Neutrophil (primary cell): ENCODE measurements around the gene JMJD7.

Experiments used
- H3K27ac ChIP-seq: fragments of 200-600 bp; sonication (generic); 2 replicates; pipeline ENCODE4 v1.5.1; 2016; ENCODE audit warnings: mild to moderate bottlenecking, moderate library complexity
- H3K27me3 ChIP-seq: fragments of 200-600 bp; sonication (generic); 2 replicates; pipeline ENCODE4 v1.6.0; 2016; ENCODE audit warnings: mild to moderate bottlenecking
- H3K36me3 ChIP-seq: fragments of 200-600 bp; sonication (generic); 2 replicates; pipeline ENCODE4 v1.5.1; 2017
- H3K4me1 ChIP-seq, 2 experiments: fragments of 200-600 bp in 1 of 2; sonication (generic) in 1 of 2; 1 replicate in 1 of 2; 2 replicates in 1 of 2; pipeline versions ENCODE4 v1.5.1 to v1.6.1; 2013 to 2016; ENCODE audit warnings: low read depth in 1 of 2, low read length in 1 of 2, mild to moderate bottlenecking in 1 of 2, moderate library complexity in 1 of 2; ENCODE audit not compliant: control insufficient read depth in 1 of 2, insufficient read depth in 1 of 2
- H3K4me3 ChIP-seq, 2 experiments: fragments of 200-600 bp in 1 of 2; sonication (generic) in 1 of 2; 1 replicate in 1 of 2; 2 replicates in 1 of 2; pipeline ENCODE4 v1.5.1; 2013 to 2016; ENCODE audit warnings: low read depth in 1 of 2, low read length in 1 of 2, mild to moderate bottlenecking in 1 of 2, moderate library complexity in 1 of 2
- H3K9me3 ChIP-seq: fragments of 200-600 bp; sonication (generic); 2 replicates; pipeline ENCODE4 v1.5.1; 2016
- TF ChIP-seq, protein P1 (sequence below): fragments of 200-600 bp; sonication (generic); IDR thresholded peaks from 2 replicates; pipeline ENCODE4 v1.5.1; 2016; ENCODE audit warnings: antibody characterized with exemption

The JMJD7 gene

GRCh38 chr15:41851755-41852370 lies 24.0 kb downstream of the JMJD7 start:
- H3K27ac ChIP-seq: no peak overlapping the region
- no peak overlapping the region for H3K4me3 ChIP-seq
- TF ChIP-seq, protein P1, sequence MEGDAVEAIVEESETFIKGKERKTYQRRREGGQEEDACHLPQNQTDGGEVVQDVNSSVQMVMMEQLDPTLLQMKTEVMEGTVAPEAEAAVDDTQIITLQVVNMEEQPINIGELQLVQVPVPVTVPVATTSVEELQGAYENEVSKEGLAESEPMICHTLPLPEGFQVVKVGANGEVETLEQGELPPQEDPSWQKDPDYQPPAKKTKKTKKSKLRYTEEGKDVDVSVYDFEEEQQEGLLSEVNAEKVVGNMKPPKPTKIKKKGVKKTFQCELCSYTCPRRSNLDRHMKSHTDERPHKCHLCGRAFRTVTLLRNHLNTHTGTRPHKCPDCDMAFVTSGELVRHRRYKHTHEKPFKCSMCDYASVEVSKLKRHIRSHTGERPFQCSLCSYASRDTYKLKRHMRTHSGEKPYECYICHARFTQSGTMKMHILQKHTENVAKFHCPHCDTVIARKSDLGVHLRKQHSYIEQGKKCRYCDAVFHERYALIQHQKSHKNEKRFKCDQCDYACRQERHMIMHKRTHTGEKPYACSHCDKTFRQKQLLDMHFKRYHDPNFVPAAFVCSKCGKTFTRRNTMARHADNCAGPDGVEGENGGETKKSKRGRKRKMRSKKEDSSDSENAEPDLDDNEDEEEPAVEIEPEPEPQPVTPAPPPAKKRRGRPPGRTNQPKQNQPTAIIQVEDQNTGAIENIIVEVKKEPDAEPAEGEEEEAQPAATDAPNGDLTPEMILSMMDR: no peak
- peaks cover 26% of the 10 kb centered on the region for H3K36me3 ChIP-seq
- peaks cover 12% of the 10 kb centered on the region for H3K27me3 ChIP-seq
- H3K9me3 ChIP-seq: no peaks in the 10 kb centered on the region
- no peaks in the 10 kb centered on the region for H3K4me1 ChIP-seq

DNA sequence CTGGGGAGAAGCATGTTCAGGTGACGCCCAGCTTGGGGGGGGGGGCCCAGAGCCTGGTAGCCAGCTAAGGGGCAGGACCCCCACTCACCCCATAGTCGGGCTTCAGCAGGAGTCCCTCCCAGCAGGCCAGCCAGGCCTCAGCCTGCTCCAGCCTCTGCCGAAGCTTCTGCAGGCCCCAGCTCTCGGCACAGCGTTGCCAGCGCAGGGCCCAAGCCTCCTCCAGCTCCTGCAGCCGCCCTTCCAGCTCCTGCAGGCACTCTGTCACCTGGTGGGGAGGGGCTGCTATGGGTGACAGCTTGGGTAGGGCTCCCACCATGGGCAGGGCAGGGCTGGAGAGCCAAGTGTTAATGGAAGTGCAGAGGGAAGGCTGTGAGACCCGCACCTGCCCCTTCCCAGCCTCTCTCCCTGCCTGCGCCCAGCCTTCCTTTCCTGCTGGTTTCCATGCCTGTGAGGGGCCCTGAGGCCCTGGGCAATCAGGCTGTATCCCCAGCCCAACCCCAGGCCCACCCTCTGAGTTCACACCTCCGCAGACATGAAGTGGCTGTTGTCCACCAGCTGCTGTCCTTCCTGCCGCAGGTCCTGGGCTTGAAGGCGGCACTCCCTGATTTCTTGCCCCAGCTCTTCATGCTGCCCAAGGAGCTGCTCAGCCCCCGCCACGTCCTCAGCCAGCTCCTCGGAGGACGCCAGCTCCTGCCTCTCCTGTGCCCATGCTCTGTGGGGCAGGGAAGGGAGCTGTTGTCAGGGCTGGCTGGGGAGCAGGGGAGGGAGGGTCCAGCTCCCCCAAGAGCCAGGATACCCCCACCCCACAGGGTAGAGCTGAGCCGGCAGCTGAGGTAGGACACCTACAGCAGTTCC lies 25.1 kb downstream of the JMJD7 start:
- Histone ChIP-seq H3K27ac (no peak overlapping the region), H3K4me3 (no peak overlapping the region), H3K9me3 (no peaks in the 10 kb centered on the region), H3K4me1 (no peaks in the 10 kb centered on the region), H3K36me3 (peaks cover 15% of the 10 kb centered on the region), H3K27me3 (peaks cover 12% of the 10 kb centered on the region)
- TF ChIP-seq, protein P1: no peak

- no peaks in the 10 kb centered on the region for H3K4me1 ChIP-seq
- H3K4me3 ChIP-seq: no peak overlapping the region
- H3K27me3 ChIP-seq: peaks cover 12% of the 10 kb centered on the region
- H3K36me3 ChIP-seq: peaks cover 6% of the 10 kb centered on the region
- TF ChIP-seq, protein P1: no peak
- no peak overlapping the region for H3K27ac ChIP-seq
- no peaks in the 10 kb centered on the region for H3K9me3 ChIP-seq
Observed at GRCh38 chr15:41853831-41854230, 25.9 kb downstream of the JMJD7 start.

- Histone ChIP-seq H3K27ac (no peak overlapping the region), H3K9me3 (no peaks in the 10 kb centered on the region), H3K4me3 (no peak overlapping the region), H3K36me3 (peaks cover under 1% of the 10 kb centered on the region), H3K27me3 (peaks cover 12% of the 10 kb centered on the region), H3K4me1 (no peaks in the 10 kb centered on the region)
- TF ChIP-seq, protein P1: no peak
Observed at GRCh38 chr15:41854443-41854842, 26.6 kb downstream of the JMJD7 start.

GRCh38 chr15:41855261-41855961 lies 27.5 kb downstream of the JMJD7 start:
- H3K4me1 ChIP-seq: no peaks in the 10 kb centered on the region
- no peaks in the 10 kb centered on the region for H3K9me3 ChIP-seq
- TF ChIP-seq, protein P1: no peak
- H3K4me3 ChIP-seq: no peak overlapping the region
- peaks cover 12% of the 10 kb centered on the region for H3K27me3 ChIP-seq
- no peak overlapping the region for H3K27ac ChIP-seq
- H3K36me3 ChIP-seq: no peaks in the 10 kb centered on the region
